NCI-H1105 treated with DMSO at 0.1 percent for 48 hours (cell line): ENCODE measurements around the gene ANKRD7.
"Not testable (repeated sequence)": the region's sequence is repeated elsewhere in the genome, so short reads cannot be mapped to it uniquely, and the experiment has no call there.

Source experiments
- DNase-seq: peaks from one replicate; lab custom pipeline; 2025; lab: John Stamatoyannopoulos, UW

ANKRD7 gene

DNA sequence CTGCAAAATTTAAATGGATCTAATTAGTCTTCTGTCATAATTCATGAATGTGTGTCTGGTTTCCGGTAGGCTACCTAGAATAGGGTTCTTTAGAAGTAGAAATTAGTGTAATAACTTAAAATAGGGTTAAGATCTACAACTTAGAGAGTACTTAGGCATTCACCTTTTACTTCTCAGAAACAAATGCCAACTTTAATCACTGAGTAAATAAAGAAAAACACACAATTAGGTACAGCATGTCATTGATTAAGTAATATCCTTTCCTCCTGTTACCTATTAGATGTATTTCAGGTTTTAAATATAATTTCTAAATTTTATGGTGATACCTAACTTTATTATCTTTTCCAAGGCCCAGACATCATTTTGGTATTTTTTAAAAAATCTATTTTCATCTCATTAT lies 9.3 kb downstream of the ANKRD7 start:
- DNase-seq, result no peak

DNA sequence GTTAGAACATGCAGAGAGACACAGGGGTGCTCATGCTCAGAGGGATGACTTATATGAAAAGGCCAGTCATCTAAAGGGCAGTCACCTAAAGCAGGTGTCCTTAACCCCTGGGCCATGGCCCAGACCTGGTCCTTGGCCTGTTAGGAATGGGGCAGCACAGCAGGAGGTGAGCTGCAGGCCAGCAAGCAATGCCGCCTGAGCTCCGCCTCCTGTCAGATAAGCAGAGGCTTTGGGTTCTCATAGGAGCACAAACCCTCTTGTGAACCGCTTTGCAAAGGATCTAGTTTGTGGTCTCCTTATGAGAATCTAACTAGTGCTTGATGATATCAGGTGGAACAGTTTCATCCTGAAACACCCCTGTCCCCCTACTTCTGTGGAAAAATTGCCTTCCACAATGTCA lies 14.5 kb downstream of the ANKRD7 start:
- DNase-seq, result no peak

DNA sequence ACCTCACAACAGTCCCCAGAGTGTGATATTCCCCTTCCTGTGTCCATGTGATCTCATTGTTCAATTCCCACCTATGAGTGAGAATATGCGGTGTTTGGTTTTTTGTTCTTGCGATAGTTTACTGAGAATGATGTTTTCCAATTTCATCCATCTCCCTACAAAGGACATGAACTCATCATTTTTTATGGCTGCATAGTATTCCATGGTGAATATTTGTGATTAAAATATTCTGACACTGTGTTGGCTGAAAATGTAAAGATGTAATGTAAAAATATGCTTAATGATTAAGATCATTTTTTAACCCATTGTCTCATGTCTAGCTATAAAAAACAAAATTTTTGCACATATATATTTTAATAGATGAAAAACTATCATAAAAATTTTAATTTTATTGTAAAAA lies 15.8 kb downstream of the ANKRD7 start:
- DNase-seq, result not testable (repeated sequence)

DNA sequence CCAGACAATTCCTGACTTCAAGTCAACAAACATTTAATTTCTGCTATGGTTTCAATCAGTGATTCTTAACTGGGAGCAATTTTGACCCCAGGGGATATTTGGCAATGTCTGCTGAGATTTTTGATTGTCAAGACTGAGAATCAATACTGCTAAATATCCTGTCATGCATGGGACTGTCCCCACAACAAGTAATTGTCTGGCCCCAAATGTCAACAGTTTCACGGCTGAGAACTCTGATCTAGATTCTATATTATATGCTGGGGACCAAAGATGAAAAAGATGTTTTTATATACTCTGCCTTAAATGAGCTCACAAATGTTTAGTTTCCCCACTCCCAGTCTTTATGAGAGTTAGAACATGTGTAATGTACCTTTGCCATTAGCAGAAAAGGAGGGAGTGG lies 19.2 kb downstream of the ANKRD7 start:
- no peak for DNase-seq

DNA sequence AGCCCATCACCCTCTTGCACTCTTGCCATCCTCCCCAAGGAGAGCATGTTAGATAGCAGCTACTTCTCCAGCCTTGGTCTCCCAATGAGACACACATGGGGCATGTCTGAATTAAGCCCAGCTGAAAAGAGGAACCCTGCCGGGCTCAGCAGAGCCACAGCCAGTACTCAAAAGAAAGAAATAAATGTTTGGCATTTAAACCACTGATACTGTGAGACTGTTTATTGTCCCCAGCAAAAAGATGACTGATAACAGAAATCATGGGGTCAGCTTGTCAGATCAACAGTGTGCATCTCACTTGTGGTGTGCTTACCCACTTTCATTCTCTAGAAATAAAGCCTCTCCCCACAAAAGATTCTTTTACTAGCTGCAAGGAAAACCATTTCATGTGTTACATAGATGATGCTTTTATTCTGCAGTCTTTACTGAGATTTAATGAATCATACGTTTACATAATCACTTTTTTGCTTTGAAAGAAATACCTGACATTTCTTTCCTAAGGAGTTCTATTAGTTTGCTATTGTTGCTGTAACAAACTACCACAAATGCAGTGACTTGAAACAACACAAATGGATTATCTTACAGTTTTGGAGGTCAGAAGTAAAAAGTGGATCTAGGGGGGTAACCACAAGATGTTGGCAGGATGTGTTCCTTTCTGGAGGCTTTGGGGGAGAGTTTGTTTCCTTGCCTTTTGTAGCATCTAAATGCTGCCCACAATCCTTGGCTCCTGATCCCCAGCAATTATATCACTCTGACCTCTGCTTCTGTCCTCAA lies 20.9 kb downstream of the ANKRD7 start:
- DNase-seq, result no peak

DNA sequence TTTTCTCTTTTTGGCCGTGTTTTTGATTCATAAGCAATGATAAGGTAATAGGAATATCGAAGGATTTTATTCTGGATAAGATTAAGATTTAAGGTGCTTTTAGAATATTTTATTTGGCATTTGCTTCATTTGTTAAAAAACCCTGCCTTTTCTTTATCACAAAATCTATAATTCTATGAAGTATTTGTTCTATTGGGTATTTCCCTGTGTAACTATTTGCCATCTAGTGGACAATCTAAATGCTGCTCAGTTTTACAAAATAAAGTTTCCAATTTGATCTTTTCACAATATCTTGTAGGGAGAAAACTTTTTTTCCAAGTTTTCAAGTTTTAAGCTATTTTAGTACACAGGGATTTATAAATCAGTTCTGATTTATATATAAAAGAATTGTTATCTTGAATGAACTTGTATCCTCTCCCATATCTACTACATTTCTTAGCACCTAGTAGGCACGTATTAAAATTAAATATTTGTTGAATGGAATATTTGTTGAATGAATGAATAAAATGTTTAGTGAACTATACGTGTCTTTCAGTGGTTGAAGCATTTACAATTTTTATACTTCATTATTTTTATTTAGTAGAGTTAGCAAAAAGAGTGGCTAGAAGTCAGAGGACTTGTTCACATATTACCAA lies 26.5 kb downstream of the ANKRD7 start:
- DNase-seq, result no peak

DNA sequence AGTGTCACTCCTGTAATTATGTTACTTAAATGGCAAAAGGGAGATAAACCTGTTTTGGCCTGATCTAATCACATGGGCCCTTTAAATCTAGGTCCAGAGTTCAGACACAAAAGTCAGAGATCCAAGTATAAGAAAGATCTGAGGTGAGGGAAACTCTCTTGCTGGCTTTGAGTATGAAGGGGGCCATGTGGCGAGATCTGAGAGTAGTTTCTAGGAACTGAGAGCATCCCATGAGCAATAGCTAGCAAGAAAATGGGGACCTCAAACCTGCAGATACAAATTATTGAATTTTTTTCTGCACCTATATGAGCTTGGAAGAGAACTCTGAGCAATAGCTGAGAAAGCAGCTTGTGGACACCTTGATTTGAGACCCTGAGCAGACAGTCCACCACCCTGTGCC lies 27.6 kb downstream of the ANKRD7 start:
- no peak for DNase-seq

DNA sequence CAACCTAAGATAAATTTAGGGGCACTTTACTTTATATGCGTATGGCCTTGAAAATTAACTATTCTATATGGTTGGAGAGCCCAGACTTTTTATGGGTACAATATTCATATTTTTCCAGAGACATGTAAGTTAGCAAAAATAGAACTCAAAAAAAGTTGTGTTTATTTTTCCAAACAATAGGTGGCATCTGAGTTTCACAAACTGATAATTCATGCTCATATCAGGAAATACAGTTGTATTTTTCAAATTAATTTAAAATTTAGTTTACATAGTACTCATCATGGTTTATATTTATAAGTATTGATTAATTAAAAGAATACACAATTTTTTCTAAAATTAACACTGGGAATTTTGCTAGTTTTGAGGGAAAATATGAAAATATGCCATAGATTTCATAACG lies 34.6 kb downstream of the ANKRD7 start:
- DNase-seq, result no peak

DNA sequence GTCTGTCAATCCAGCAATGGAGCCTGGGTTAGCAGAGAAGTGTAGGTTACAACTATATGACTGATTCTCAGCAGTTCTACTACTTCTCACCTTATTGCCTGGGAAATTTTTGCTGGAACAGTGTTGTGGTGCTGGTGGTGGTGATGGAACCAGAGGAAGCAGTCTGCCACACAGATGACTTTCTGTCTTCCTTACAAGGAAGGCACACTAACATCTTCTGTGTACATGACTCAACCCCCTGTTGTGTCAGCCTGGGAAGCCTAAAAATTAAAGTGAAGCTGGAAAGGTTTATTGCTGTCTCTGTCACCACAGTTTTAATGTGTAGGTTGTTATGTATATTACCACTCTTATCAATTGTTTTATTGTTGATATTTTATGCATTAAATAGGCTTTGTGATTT lies 40.3 kb downstream of the ANKRD7 start:
- DNase-seq, result no peak

DNA sequence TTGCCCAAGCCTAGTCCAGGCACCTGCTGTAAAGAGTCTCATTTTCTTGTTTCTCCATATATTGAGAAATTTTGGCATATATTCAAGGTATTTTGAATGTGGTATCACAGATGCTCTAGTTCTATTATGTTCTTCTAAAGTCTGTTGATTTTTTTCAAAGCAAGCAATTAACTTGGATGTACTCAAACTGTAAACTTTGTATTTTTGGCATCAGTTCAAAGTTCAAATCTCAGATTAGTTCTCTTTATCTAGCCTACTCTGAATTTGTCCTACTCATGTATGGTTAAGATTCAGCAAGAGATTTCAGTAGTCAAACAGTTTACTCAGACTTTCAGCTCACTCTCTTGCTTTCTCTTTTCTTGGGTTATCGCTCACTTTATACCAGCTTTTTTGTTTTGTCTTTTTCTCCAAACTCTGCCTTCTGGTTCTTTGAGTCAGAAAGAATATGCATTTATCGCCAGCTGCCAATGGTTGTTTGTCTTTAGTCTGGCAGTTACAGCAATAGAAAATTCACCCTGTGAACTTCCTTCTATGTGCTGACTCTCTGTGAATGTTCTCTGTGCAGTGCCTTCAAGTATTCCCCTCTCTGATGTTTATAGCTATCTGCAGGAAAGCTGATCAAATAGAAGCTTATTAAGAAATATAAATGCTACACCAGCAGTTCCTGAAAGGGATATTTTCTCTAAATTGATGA lies 56.0 kb downstream of the ANKRD7 start:
- DNase-seq, result peak; percentile 97

DNA sequence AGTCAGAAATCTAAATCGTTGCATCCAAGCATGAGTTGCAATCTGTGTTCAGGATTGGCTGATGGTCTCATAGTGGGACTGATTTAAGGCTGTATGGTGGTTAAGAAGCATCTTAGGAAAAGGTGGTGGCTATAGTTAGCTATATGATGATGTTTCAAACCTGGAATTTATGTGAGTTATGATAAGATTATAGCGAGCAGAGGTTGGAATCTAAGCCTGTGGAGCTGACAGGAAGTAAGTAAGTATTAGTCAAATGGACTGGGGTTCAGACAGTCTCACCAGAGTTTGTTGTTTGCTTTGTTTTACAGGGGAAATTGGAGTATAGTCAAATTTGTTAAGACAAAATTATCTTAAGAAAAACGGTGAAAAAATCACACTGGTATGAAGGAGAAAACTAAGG lies 56.7 kb downstream of the ANKRD7 start:
- no peak for DNase-seq

DNA sequence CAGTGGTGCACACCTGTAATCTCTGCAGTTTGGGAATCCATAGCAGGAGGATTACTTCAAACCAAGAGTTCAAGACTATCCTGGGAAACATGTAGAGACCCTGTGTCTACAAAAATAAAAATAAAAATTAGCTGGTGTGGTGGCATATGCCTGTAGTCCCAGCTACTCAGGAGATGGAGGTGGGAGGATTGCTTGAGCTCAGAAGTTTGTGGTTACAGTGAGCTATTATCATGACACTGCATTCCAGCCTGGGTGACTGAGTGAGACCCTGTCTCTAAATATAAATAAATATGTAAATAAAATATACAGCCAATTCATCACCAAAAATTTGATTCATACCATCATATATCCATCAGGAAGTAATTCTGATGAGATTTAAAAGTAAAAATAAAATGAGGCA lies 60.9 kb downstream of the ANKRD7 start:
- DNase-seq, result no peak

DNA sequence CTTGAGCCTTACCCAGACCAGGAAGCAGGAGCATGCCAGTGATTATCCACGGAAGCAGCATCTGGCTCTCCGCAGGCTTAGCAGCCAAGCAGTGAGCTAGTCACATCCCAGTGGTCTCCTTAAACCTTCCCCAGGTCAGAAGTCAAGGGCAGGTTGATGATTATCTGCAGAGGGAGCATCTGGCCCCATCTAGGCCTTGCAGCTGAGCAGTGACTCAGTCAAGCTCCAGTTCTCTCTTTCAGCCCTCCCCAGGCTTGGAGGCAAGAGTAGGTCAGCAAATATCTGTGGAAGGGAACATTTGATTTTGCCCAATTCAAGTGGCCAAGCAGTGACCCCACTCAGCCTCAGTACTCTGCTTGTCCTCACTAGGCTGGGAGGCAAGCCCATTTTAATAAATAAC lies 61.6 kb downstream of the ANKRD7 start:
- no peak for DNase-seq

DNA sequence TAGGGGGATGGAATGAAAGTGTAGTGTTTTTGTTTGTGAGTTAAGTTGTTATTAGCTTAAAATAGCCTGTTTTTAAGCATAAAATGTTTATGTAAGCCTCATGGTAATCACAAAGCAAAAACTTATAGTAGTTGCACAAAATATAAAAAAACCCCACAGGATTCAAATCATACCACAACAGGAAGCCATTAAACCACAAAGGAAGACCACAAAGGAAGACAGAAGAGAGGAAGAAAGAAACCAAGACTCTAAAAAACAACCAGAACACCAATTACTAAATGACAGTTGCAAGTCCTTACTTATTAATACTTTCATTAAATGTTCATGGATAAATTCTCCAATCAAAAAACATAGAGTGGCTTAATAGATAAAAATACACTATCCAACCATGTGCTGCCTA lies 63.6 kb downstream of the ANKRD7 start:
- DNase-seq, result no peak

DNA sequence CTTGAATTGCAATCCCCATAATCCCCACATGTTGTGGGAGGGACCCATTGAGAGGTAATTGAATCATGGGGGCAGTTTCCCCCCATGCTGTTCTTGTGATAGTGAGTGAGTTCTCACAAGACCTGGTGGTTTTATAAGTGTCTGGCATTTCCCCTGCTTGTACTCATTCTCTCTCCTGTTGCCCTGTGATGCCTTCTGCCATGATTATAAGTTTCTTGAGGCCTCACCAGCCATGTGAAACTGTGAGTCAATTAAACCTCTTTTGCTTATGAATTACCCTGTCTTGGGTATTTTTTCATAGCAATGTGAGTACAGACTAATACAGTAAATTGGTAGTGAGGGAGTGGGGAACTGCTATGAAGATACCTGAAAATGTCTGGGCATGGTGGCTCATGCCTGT lies 65.0 kb downstream of the ANKRD7 start:
- no peak for DNase-seq
